Body of pancreas (tissue), 4 donors: Measurements from ENCODE around the gene PLEKHA7.

Experiments
- POLR2A ChIP-seq, 3 donors: fragments of 450-650 bp; IDR thresholded peaks; one replicate each; pipeline ENCODE4 v1.6.1; 2016; ENCODE audit warnings: antibody characterized with exemption in 3 of 3, mild to moderate bottlenecking in 2 of 3
- TF ChIP-seq, protein P1 (sequence below), 7 experiments: fragments of 450-650 bp in 4 of 7; fragments of 200-600 bp in 3 of 7; sonication (generic) in 3 of 7; IDR thresholded peaks; one replicate each; pipeline ENCODE4 v1.5.1; 2016 to 2019; ENCODE audit warnings: antibody characterized with exemption in 7 of 7

DNA sequence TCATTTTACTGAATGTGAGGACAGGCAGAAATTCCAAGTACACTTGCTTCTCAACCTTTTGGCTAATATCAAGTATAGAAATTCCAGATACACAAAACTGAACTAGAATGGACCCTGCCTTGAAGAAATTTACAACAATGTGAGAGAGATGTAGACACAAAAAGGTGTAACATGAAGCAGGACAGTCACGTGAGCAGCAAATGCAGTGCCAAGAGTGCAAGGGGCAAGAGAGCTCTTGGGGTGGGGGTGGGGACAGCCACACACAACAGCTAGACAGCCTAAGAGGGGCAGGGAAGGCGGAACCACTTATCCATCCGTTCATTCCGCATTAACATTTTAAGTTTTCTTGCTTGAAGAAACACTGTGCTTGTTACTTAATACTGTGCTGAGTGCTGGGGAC lies 28.9 kb downstream of the PLEKHA7 start:
- TF ChIP-seq POLR2A (IDR thresholded peaks at IDR 0.05): no peak
- TF ChIP-seq, protein P1, sequence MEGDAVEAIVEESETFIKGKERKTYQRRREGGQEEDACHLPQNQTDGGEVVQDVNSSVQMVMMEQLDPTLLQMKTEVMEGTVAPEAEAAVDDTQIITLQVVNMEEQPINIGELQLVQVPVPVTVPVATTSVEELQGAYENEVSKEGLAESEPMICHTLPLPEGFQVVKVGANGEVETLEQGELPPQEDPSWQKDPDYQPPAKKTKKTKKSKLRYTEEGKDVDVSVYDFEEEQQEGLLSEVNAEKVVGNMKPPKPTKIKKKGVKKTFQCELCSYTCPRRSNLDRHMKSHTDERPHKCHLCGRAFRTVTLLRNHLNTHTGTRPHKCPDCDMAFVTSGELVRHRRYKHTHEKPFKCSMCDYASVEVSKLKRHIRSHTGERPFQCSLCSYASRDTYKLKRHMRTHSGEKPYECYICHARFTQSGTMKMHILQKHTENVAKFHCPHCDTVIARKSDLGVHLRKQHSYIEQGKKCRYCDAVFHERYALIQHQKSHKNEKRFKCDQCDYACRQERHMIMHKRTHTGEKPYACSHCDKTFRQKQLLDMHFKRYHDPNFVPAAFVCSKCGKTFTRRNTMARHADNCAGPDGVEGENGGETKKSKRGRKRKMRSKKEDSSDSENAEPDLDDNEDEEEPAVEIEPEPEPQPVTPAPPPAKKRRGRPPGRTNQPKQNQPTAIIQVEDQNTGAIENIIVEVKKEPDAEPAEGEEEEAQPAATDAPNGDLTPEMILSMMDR (IDR thresholded peaks at IDR 0.05): no peak
